GM10847 (cell line): Measurements from ENCODE around the gene LAMB4.

ENCODE experiments used
- POLR2A ChIP-seq: IDR thresholded peaks from 2 replicates; pipeline ENCODE4 v1.6.1; 2011; ENCODE audit not compliant: insufficient read length; ENCODE audit errors: extremely low read depth

The LAMB4 gene

GRCh38 chr7:108146070-108146842 is 16.1 kb upstream of the LAMB4 start:
- TF ChIP-seq POLR2A = no peak

- no peak for TF ChIP-seq POLR2A
These were observed 15.2 kb upstream of the LAMB4 start for GRCh38 chr7:108145401-108145800.

- TF ChIP-seq POLR2A = no peak
These were observed 14.8 kb upstream of the LAMB4 start for GRCh38 chr7:108144931-108145330.

- no peak for TF ChIP-seq POLR2A
These were observed 13.7 kb upstream of the LAMB4 start for GRCh38 chr7:108143658-108144420.

- no peak for TF ChIP-seq POLR2A
These were observed 12.6 kb upstream of the LAMB4 start for GRCh38 chr7:108142675-108143259.

GRCh38 chr7:108142180-108142579 is 12.0 kb upstream of the LAMB4 start:
- TF ChIP-seq POLR2A = no peak

- no peak for TF ChIP-seq POLR2A
These were observed 10.5 kb upstream of the LAMB4 start for GRCh38 chr7:108140671-108141070.

GRCh38 chr7:108138911-108139310 is 8.8 kb upstream of the LAMB4 start:
- no peak for TF ChIP-seq POLR2A

GRCh38 chr7:108137993-108138392 is 7.8 kb upstream of the LAMB4 start:
- TF ChIP-seq POLR2A = no peak

GRCh38 chr7:108137040-108137439 is 6.9 kb upstream of the LAMB4 start:
- no peak for TF ChIP-seq POLR2A

GRCh38 chr7:108136191-108136688 is 6.1 kb upstream of the LAMB4 start:
- TF ChIP-seq POLR2A = no peak

- no peak for TF ChIP-seq POLR2A
These were observed 5.5 kb upstream of the LAMB4 start for GRCh38 chr7:108135446-108136190.

- no peak for TF ChIP-seq POLR2A
These were observed 4.3 kb upstream of the LAMB4 start for GRCh38 chr7:108134486-108134885.

GRCh38 chr7:108132551-108133265 is 2.5 kb upstream of the LAMB4 start:
- no peak for TF ChIP-seq POLR2A

- no peak for TF ChIP-seq POLR2A
These were observed 869 bp downstream of the LAMB4 start for GRCh38 chr7:108129018-108129965.
